Stimulated activated CD4-positive, alpha-beta T cell treated with anti-CD3 and anti-CD28 coated beads, TNF-alpha, amount 100 ng/mL, for 4 hours (primary cell): ENCODE data around the gene SNX20.

ENCODE experiments used
- DNase-seq, 3 experiments: peaks; one replicate each; pipeline ENCODE4 v3.0.0-alpha.2; 2020; ENCODE audit warnings: low read depth in 3 of 3

SNX20 gene, protein sequence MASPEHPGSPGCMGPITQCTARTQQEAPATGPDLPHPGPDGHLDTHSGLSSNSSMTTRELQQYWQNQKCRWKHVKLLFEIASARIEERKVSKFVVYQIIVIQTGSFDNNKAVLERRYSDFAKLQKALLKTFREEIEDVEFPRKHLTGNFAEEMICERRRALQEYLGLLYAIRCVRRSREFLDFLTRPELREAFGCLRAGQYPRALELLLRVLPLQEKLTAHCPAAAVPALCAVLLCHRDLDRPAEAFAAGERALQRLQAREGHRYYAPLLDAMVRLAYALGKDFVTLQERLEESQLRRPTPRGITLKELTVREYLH

GRCh38 chr16:50681021-50681885 is at the start of gene SNX20:
Gene SNX20 (minus strand): TSS chr16:50681312. CDS start chr16:50677526, 3,786 bp downstream.
- no peak for DNase-seq

GRCh38 chr16:50724306-50724705 is 43.2 kb upstream of the SNX20 start:
- DNase-seq, result no peak

GRCh38 chr16:50722960-50723359 is 41.8 kb upstream of the SNX20 start:
- no peak for DNase-seq

GRCh38 chr16:50722405-50722737 is 41.3 kb upstream of the SNX20 start:
- no peak for DNase-seq

- no peak for DNase-seq
Observed at GRCh38 chr16:50721549-50722404, 40.7 kb upstream of the SNX20 start.

DNA sequence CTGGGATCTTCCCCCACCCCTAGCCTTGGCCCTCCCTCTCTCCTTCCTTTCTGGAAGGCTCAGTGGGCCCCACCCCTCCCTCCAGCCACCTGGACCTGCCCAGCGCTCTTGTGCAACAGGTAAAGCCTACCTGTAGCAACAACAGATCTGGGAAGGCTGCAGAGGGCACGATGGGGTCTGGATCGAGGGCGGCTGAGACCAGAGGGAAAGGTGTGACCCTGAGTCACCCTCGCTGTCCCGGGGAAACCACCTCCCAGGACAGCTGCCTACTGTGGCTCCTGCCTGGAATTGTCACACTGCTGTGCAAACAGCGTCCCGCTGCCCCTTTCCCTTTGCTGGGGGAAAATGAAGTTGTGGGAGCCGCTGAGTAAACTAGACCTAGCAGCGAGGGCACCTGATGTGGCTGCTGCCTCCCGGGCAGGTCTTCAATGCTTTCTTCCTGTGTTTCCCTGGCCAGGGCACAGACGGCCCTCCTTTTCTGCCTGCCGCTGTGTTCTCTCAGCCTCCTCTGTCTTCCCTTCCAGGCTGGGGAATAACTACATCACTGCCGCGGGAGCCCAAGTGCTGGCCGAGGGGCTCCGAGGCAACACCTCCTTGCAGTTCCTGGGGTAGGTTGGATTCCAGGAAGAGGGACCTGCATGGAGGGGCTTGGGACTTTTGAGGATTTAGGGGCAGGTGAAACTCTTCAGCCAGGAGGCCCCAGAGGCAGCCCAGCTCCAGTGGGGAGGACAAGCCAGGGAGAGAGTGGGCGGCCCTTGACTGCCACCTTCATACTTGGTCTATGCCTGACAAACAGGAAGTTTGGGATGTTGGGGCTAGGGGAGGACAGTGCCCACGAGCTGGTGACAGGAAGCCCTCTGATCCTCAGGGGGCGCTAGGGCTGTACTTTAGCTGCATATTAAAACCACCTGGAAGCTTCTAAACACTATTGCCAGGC is 38.6 kb upstream of the SNX20 start:
- DNase-seq, result no peak

GRCh38 chr16:50718761-50719400 is 37.8 kb upstream of the SNX20 start:
- no peak for DNase-seq

DNA sequence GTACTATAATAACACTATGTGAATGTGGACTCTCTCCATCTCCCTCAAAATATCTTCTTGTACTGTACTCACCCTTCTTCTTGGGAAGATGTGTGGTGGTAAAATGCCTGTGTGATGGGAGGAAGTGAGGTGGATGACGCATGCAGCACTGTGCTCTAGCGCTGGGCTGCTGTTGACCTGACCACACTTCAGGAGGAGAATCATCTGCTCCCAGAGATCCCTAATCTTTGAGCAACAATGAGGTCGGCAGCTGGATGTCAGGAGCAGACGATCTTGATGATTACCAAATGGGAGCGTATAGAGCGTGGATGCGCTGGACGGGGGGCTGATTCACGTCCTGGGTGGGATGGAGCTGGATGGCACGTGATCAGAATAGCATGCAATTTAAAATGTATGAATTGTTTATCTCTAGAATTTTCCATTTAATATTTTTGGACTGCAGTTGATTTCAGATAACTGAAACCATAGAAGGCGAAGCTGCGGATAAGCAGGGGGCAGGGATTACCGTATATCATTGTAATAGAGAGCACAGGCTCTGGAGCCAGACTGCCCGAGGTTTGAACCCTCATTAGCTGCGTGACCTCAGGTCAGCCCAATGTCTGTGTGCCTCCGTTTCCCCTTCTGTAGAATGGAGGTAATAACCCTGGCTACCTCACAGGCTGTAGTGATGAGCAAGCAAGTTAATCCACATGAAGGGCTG is 37.1 kb upstream of the SNX20 start:
- DNase-seq, result no peak

- DNase-seq, result no peak
Observed at GRCh38 chr16:50717494-50717893, 36.4 kb upstream of the SNX20 start.

GRCh38 chr16:50717091-50717490 is 36.0 kb upstream of the SNX20 start:
- DNase-seq, result no peak

DNA sequence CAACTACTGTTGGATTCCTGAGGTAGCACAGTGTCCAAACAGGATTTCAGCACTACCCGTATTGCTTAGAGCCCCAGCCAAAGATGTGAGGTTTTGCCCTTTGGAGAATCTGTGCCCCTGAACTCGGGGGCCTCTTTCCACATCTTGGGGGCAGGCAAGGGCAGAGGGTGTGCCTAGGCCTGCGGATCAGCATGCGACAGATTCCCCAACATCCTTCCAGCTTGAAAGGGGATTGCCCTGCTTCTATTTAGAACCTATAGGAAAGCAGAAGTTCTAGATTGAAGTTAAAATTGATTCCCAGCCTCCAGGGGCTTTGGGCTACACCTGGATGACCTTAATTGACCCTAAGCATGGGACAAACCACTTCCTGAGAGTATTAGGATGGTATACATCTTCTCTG is 31.8 kb upstream of the SNX20 start:
- DNase-seq, result no peak

- DNase-seq, result no peak
Observed at GRCh38 chr16:50712560-50712898, 31.4 kb upstream of the SNX20 start.

DNA sequence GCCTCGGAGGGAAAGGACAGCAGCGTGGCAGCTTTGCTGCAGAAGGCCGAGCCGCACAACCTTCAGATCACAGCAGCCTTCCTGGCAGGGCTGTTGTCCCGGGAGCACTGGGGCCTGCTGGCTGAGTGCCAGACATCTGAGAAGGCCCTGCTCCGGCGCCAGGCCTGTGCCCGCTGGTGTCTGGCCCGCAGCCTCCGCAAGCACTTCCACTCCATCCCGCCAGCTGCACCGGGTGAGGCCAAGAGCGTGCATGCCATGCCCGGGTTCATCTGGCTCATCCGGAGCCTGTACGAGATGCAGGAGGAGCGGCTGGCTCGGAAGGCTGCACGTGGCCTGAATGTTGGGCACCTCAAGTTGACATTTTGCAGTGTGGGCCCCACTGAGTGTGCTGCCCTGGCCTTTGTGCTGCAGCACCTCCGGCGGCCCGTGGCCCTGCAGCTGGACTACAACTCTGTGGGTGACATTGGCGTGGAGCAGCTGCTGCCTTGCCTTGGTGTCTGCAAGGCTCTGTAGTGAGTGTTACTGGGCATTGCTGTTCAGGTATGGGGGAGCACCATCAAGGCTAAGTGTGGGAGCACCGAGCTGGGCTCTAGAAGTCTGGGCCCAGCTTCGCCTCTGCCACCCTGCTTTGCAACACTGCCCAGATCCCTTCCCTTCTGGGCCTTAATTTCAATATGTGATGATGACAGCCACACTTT is 30.9 kb upstream of the SNX20 start:
- DNase-seq, result no peak

GRCh38 chr16:50711040-50711439 is 29.9 kb upstream of the SNX20 start:
- DNase-seq, result no peak

GRCh38 chr16:50709980-50710379 is 28.9 kb upstream of the SNX20 start:
- DNase-seq, result no peak

- no peak for DNase-seq
Observed at GRCh38 chr16:50709061-50709684, 28.1 kb upstream of the SNX20 start.

DNA sequence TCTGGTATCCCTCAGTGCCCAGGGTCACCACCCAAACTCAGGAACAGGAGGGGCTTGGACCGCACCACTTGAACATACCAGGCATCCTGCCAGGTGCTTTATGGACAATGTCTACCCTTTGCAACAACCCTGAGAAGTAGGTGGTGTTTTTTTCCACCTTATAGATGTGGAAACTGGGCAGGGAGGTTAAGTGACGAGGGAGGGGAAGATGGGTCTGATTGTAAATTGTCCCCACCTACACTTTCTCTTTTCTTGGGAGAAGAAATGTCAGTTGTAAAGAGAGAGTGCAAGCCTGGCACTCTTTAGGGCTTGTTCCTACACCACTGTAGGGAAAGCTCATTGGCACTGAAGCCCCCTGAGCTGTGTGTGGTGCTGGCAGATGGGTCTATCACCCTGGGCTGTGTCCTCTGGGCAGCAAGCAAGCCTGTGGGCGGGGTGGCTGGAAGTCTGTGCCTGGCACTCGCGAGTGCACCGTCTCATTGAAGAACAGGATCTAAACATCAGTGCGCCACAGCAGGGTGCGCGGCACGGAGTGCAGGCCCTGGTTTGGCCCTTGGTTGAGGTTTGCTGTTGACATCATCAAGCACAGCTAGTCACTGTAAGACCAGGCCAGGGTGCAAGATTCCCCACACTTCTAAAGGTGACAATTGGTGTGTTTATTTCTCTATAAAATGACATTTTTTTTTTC is 27.4 kb upstream of the SNX20 start:
- DNase-seq, result no peak

GRCh38 chr16:50706250-50706649 is 25.1 kb upstream of the SNX20 start:
- DNase-seq, result no peak
